Muscle layer of duodenum (tissue), 2 donors: ENCODE results near the gene NUDCD3.

Source experiments
- H3K27ac ChIP-seq: one replicate; pipeline ENCODE4 v1.7.0; 2013; ENCODE audit warnings: mild to moderate bottlenecking, low read length
- H3K27me3 ChIP-seq: one replicate; pipeline ENCODE4 v1.7.0; 2013; ENCODE audit warnings: low read depth, mild to moderate bottlenecking, control low read depth, low read length
- H3K36me3 ChIP-seq, 2 donors: one replicate each; pipeline ENCODE4 v1.7.0; 2013; ENCODE audit warnings: low read length in 2 of 2, control low read depth in 1 of 2, mild to moderate bottlenecking in 1 of 2; ENCODE audit not compliant: insufficient read depth in 2 of 2, control insufficient read depth in 1 of 2
- H3K4me1 ChIP-seq, 2 donors: one replicate each; pipeline ENCODE4 v1.7.0; 2013; ENCODE audit warnings: low read length in 2 of 2, mild to moderate bottlenecking in 2 of 2, control low read depth in 1 of 2, moderate library complexity in 1 of 2; ENCODE audit not compliant: insufficient read depth in 2 of 2, control insufficient read depth in 1 of 2
- H3K4me3 ChIP-seq, 2 donors: one replicate each; pipeline ENCODE4 v1.7.0; 2013; ENCODE audit warnings: low read length in 2 of 2, low read depth in 1 of 2, mild to moderate bottlenecking in 1 of 2
- H3K9me3 ChIP-seq, 2 donors: one replicate each; pipeline ENCODE4 v1.7.0; 2013; ENCODE audit warnings: low read length in 2 of 2, control low read depth in 1 of 2, mild to moderate bottlenecking in 1 of 2; ENCODE audit not compliant: control insufficient read depth in 1 of 2
- donor health status: healthy.

NUDCD3 gene

GRCh38 chr7:44533301-44534055 lies 43.0 kb upstream of the NUDCD3 start:
- Histone ChIP-seq H3K36me3 (no peaks in the 10 kb centered on the region), H3K27me3 (no peaks in the 10 kb centered on the region), H3K4me1 (no peaks in the 10 kb centered on the region), H3K4me3 (no peak overlapping the region), H3K9me3 (no peaks in the 10 kb centered on the region), H3K27ac (no peak overlapping the region)

- H3K4me3 ChIP-seq = no peak overlapping the region
Observed at GRCh38 chr7:44531421-44532380, 41.2 kb upstream of the NUDCD3 start.

GRCh38 chr7:44530990-44531389 lies 40.5 kb upstream of the NUDCD3 start:
- H3K4me1 ChIP-seq = no peaks in the 10 kb centered on the region
- H3K9me3 ChIP-seq = peaks cover 0 to 11% of the 10 kb centered on the region in 2 donors
- H3K36me3 ChIP-seq = no peaks in the 10 kb centered on the region
- no peak overlapping the region for H3K27ac ChIP-seq
- no peak overlapping the region for H3K4me3 ChIP-seq
- H3K27me3 ChIP-seq = no peaks in the 10 kb centered on the region

More at GRCh38 chr7:44531421-44532380, 41.2 kb upstream of the NUDCD3 start:
- H3K36me3 ChIP-seq = no peaks in the 10 kb centered on the region
- no peaks in the 10 kb centered on the region for H3K27me3 ChIP-seq
- H3K27ac ChIP-seq = no peak overlapping the region
- no peaks in the 10 kb centered on the region for H3K4me1 ChIP-seq
- H3K9me3 ChIP-seq = peaks cover 0 to 8% of the 10 kb centered on the region in 2 donors

GRCh38 chr7:44524811-44525388 lies 34.4 kb upstream of the NUDCD3 start:
- Histone ChIP-seq H3K36me3 (no peaks in the 10 kb centered on the region), H3K4me1 (no peaks in the 10 kb centered on the region), H3K27ac (no peak overlapping the region), H3K4me3 (no peak overlapping the region), H3K27me3 (no peaks in the 10 kb centered on the region), H3K9me3 (peaks cover 0 to 17% of the 10 kb centered on the region in 2 donors)

- H3K36me3 ChIP-seq = no peaks in the 10 kb centered on the region
- peaks cover 0 to 9% of the 10 kb centered on the region in 2 donors for H3K9me3 ChIP-seq
- no peaks in the 10 kb centered on the region for H3K4me1 ChIP-seq
- no peak overlapping the region for H3K27ac ChIP-seq
- no peaks in the 10 kb centered on the region for H3K27me3 ChIP-seq
- no peak overlapping the region for H3K4me3 ChIP-seq
Observed at GRCh38 chr7:44522315-44522714, 31.9 kb upstream of the NUDCD3 start.

- Histone ChIP-seq H3K36me3 (no peaks in the 10 kb centered on the region), H3K27me3 (no peaks in the 10 kb centered on the region), H3K4me1 (no peaks in the 10 kb centered on the region), H3K27ac (no peak overlapping the region), H3K4me3 (no peak overlapping the region), H3K9me3 (peaks cover 0 to 9% of the 10 kb centered on the region in 2 donors)
Observed at GRCh38 chr7:44521347-44522095, 31.1 kb upstream of the NUDCD3 start.

GRCh38 chr7:44520574-44520973 lies 30.1 kb upstream of the NUDCD3 start:
- Histone ChIP-seq H3K4me1 (no peaks in the 10 kb centered on the region), H3K36me3 (no peaks in the 10 kb centered on the region), H3K4me3 (no peak overlapping the region), H3K9me3 (peaks cover 0 to 5% of the 10 kb centered on the region in 2 donors), H3K27me3 (no peaks in the 10 kb centered on the region), H3K27ac (no peak overlapping the region)

GRCh38 chr7:44519546-44519945 lies 29.1 kb upstream of the NUDCD3 start:
- Histone ChIP-seq H3K27ac (no peak overlapping the region), H3K4me3 (no peak overlapping the region), H3K9me3 (peaks cover 0 to 5% of the 10 kb centered on the region in 2 donors), H3K36me3 (no peaks in the 10 kb centered on the region), H3K27me3 (no peaks in the 10 kb centered on the region), H3K4me1 (no peaks in the 10 kb centered on the region)

GRCh38 chr7:44518761-44519160 lies 28.3 kb upstream of the NUDCD3 start:
- Histone ChIP-seq H3K36me3 (no peaks in the 10 kb centered on the region), H3K27ac (no peak overlapping the region), H3K9me3 (peaks cover 0 to 2% of the 10 kb centered on the region in 2 donors), H3K27me3 (no peaks in the 10 kb centered on the region), H3K4me3 (no peak overlapping the region), H3K4me1 (no peaks in the 10 kb centered on the region)

GRCh38 chr7:44517175-44517574 lies 26.7 kb upstream of the NUDCD3 start:
- no peak overlapping the region for H3K4me3 ChIP-seq
- H3K27ac ChIP-seq = no peak overlapping the region
- no peaks in the 10 kb centered on the region for H3K4me1 ChIP-seq
- no peaks in the 10 kb centered on the region for H3K9me3 ChIP-seq
- no peaks in the 10 kb centered on the region for H3K27me3 ChIP-seq
- no peaks in the 10 kb centered on the region for H3K36me3 ChIP-seq
